Mucosa of stomach (tissue), 1 donor: ENCODE measurements around the gene NEK7.

Experiments
- H3K27me3 ChIP-seq: one replicate; pipeline ENCODE4 v1.7.0; 2013; ENCODE audit warnings: mild to moderate bottlenecking, low read length; ENCODE audit not compliant: control insufficient read depth, insufficient read depth
- H3K36me3 ChIP-seq: one replicate; pipeline ENCODE4 v1.7.0; 2013; ENCODE audit warnings: low read length; ENCODE audit not compliant: control insufficient read depth, insufficient read depth
- H3K4me1 ChIP-seq: one replicate; pipeline ENCODE4 v1.7.0; 2013; ENCODE audit warnings: mild to moderate bottlenecking, low read length; ENCODE audit not compliant: control insufficient read depth, insufficient read depth
- H3K4me3 ChIP-seq: one replicate; pipeline ENCODE4 v1.7.0; 2013; ENCODE audit warnings: low read length
- H3K9ac ChIP-seq: one replicate; pipeline ENCODE4 v1.7.0; 2013; ENCODE audit warnings: mild to moderate bottlenecking, low read length, moderate library complexity
- H3K9me3 ChIP-seq: one replicate; pipeline ENCODE4 v1.7.0; 2013; ENCODE audit warnings: mild to moderate bottlenecking, low read length, moderate library complexity; ENCODE audit not compliant: control insufficient read depth
- donor health status: Pancreatic carcinoma.

The NEK7 gene

DNA sequence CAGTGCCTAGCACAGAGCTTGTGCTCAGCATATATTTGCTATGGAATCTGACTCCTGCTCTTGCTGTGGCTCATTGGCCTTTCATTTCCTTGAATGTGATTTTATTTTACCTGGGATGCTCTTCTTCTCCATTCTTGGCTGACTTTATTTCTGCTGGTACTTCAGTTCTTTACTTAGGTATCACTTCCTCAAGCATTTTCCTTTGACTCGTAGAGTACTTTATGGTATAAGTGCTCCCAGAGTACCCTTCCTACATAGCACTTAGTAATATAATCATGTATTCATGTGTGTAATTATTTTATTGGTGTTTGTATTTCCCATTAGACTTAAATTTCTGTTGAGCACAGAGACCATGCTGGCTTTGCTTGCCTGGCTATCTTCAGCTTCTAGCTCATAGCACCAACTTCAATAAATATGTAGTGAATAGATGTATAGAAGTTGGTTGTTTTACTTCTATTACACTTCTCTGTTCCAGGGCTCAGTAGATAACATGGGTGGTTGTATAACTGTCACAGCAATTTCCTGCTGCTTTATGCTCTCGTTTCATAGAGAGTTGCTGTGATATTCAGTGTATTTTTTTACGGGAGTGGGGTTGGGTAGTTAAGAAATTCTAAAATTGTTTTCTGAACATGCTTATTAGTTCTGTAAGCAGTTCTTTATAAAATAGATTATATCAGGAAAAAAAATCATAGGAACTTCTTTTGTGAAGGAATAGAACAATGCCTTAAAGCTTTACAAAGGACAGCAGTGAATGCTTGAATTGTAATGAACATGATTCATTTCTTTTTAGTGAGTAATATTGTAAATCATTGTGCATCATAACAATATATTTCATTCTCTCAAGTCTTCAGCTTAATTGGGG, 112.2 kb downstream of the NEK7 start:
- H3K27me3 ChIP-seq, result no peaks in the 10 kb centered on the region
- H3K4me1 ChIP-seq, result no peaks in the 10 kb centered on the region
- no peak overlapping the region for H3K4me3 ChIP-seq
- H3K36me3 ChIP-seq, result no peaks in the 10 kb centered on the region
- H3K9me3 ChIP-seq, result no peaks in the 10 kb centered on the region
- no peak overlapping the region for H3K9ac ChIP-seq

DNA sequence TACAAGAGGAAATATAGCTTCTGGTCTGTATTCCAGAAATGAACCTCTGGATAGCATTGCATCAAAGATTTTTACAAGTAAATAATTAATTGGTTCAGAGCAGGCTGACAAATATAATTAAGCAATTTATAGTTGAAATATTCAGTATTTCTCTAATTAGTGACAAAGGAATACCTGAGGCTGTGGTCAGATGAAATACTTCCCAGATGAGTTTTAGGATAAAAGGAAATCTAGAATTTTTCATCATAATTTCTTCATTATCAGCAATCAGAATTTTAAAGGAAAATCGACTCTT, 112.8 kb downstream of the NEK7 start:
- no peaks in the 10 kb centered on the region for H3K9me3 ChIP-seq
- H3K4me3 ChIP-seq, result no peak overlapping the region
- no peak overlapping the region for H3K9ac ChIP-seq
- H3K27me3 ChIP-seq, result no peaks in the 10 kb centered on the region
- H3K36me3 ChIP-seq, result no peaks in the 10 kb centered on the region
- no peaks in the 10 kb centered on the region for H3K4me1 ChIP-seq

DNA sequence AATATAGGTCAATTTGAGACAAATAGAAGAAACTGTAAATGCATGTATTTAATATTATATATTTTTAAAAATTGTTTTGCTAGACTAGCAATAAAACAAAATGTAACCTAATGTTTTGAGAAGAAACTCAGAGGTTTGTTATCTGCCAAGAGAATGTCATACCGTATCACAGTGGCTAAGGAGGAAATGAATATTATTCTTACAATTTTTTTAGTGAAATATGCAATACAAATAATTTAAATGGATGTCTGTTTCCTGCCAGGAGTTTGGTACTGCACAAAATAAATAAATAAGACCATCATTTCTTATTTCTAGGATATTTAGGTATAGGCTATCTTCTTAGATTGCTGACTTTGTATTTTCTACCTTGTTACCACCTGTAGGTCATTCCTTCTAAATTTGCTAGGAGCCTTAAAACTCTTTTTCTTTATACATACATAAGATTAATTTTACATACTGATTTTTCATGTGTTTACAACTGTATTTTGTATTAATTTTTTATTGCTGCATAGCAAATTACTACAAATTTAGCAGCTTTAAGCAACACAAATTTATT, 113.6 kb downstream of the NEK7 start:
- Histone ChIP-seq H3K27me3 (no peaks in the 10 kb centered on the region), H3K36me3 (no peaks in the 10 kb centered on the region), H3K9ac (no peak overlapping the region), H3K4me1 (no peaks in the 10 kb centered on the region), H3K9me3 (no peaks in the 10 kb centered on the region), H3K4me3 (no peak overlapping the region)

DNA sequence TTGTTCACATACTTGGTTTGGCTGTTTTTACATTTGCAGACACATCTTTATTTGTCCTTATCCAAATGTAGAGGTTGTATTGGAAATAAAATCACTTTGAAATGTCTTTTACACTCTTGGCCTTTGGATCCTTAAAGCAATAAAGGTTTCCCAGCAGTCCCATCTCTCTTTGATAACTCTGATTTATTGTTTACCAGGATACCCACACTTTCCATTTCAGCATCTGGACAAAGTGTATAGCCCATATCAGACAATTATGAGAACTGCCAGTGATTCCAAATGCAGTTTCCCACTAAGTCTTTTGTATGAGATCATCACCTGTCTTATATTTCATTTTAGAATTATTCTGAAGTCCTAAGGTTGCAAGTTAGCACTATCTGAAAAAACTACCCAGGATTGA, 114.7 kb downstream of the NEK7 start:
- Histone ChIP-seq H3K27me3 (no peaks in the 10 kb centered on the region), H3K9ac (no peak overlapping the region), H3K4me1 (no peaks in the 10 kb centered on the region), H3K9me3 (no peaks in the 10 kb centered on the region), H3K36me3 (no peaks in the 10 kb centered on the region), H3K4me3 (no peak overlapping the region)

DNA sequence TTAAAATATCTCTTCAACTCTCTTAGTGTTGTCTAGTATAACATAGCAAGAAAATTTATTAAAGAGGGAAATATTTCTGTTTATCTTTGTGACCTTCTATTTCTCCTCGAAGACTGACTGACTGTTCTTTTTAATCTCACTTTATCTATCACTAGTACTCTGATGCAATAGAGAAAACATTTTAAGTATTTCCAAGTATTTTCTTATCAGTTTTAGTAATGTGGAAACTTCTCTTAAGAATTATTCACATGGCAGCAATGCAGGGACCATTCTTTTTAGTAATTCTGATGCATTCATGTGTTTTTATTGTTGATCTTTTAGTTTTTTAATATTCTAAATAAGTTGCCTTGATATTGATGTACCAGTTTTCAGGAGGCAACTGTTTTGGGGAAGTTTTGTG, 115.7 kb downstream of the NEK7 start:
- no peaks in the 10 kb centered on the region for H3K36me3 ChIP-seq
- no peak overlapping the region for H3K4me3 ChIP-seq
- H3K9ac ChIP-seq, result no peak overlapping the region
- no peaks in the 10 kb centered on the region for H3K9me3 ChIP-seq
- no peaks in the 10 kb centered on the region for H3K27me3 ChIP-seq
- H3K4me1 ChIP-seq, result no peaks in the 10 kb centered on the region

DNA sequence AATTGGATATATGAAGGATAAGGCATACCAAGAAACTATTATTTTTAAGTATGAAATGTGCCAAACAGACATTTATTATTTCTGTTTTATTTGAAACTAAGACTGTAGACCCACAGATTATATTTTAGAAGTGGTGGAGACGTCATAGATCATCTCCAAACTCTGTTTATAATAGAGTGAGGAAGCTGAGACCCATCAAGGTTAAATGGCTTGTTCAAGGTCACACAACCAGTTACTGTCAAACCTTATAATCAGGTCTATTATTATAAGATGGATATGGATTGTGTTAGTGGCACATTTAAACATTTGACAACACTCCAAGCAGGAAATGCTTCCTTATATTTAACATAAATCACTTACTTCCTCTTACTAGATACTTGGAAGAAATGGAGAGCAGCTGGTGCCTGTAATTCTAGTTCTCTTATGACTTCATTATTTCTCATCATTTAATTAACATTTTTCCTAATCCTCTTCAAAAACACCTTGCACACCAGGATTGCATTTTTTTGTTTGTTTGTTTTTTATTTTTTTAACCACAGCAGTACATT, 117.0 kb downstream of the NEK7 start:
- Histone ChIP-seq H3K9me3 (no peaks in the 10 kb centered on the region), H3K36me3 (no peaks in the 10 kb centered on the region), H3K4me3 (no peak overlapping the region), H3K4me1 (no peaks in the 10 kb centered on the region), H3K27me3 (no peaks in the 10 kb centered on the region), H3K9ac (no peak overlapping the region)

DNA sequence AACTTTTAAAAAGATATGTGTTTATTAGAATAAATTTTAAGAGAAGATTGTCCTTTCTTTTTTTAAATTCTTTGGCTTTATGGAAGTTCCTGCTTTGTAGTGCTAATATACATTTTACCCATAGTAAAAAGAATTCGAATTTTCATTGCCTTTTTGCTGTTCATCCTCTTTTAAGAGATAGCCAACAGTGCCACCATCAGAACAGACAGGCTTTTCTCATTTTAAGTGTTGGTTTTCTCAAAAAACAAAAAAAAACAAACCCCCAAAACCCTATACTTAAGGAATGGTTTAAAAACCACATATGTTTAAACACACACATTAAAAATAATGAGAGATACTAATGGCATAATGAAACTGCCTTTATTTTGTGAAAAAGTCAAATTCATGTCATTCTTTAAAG, 118.8 kb downstream of the NEK7 start:
- Histone ChIP-seq H3K36me3 (peaks cover 5% of the 10 kb centered on the region), H3K27me3 (no peaks in the 10 kb centered on the region), H3K4me3 (no peak overlapping the region), H3K9ac (no peak overlapping the region), H3K4me1 (no peaks in the 10 kb centered on the region), H3K9me3 (no peaks in the 10 kb centered on the region)

DNA sequence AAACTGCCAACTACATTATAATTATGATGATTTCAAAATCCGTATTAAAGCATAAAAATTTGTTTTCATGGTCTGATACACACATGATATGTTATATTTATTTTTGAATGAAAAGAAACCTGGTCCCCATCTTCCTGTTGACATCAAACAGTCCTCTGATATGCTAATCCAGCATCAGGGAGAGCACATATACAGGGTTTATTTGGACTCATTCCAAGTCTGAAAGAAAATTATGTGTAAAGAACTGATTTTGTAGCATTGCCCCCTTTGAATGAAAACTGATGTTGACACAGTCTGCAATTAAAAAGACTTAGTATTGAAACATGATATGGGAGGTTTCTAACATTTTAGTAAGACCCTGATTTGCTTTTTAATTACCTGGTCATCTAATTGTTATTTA, 119.4 kb downstream of the NEK7 start:
- Histone ChIP-seq H3K4me1 (no peaks in the 10 kb centered on the region), H3K9ac (no peak overlapping the region)

DNA sequence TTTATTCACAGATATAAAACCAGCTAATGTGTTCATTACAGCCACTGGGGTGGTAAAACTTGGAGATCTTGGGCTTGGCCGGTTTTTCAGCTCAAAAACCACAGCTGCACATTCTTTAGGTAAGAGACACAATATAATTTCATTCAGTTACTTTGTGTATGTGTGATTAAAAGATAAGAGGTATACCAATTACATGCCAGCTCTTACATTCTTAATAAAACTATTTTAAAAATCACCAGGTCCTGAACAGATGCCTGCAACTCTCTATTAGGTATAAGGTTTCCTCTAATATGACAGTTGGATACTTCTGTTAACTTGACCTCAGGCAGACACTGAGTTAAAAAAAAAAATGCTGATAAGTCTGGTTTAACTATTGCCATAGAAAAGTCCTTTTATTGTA, 122.1 kb downstream of the NEK7 start:
- peaks cover 3% of the 10 kb centered on the region for H3K4me1 ChIP-seq
- H3K9ac ChIP-seq, result no peak overlapping the region
- H3K27me3 ChIP-seq, result no peaks in the 10 kb centered on the region
- no peak overlapping the region for H3K4me3 ChIP-seq
- H3K9me3 ChIP-seq, result no peaks in the 10 kb centered on the region
- H3K36me3 ChIP-seq, result peaks cover 5% of the 10 kb centered on the region

More for the DNA sequence above, 119.4 kb downstream of the NEK7 start:
- Histone ChIP-seq H3K27me3 (no peaks in the 10 kb centered on the region), H3K9me3 (no peaks in the 10 kb centered on the region), H3K4me3 (no peak overlapping the region), H3K36me3 (peaks cover 5% of the 10 kb centered on the region)

DNA sequence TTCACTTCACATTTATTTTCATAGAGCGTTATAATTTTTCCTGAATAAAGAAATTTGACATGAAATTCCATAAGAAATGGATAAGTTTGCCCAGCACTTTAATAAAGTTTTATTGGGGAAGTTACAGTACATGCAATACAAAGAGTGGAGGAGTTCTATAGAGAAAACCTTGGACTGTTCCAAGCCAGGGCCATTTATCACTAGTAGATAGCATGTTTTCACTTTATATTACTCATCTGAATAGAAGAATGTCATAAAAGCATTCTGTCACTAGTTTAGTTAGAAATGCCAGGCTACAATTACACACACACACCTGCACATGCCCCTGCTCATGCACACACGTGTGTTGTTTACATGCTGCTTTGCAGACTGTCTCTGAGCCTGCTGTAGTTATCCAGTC, 123.3 kb downstream of the NEK7 start:
- no peaks in the 10 kb centered on the region for H3K9me3 ChIP-seq
- H3K36me3 ChIP-seq, result peaks cover 5% of the 10 kb centered on the region
- no peak overlapping the region for H3K9ac ChIP-seq
- no peak overlapping the region for H3K4me3 ChIP-seq
- H3K4me1 ChIP-seq, result peaks cover 9% of the 10 kb centered on the region
- no peaks in the 10 kb centered on the region for H3K27me3 ChIP-seq

DNA sequence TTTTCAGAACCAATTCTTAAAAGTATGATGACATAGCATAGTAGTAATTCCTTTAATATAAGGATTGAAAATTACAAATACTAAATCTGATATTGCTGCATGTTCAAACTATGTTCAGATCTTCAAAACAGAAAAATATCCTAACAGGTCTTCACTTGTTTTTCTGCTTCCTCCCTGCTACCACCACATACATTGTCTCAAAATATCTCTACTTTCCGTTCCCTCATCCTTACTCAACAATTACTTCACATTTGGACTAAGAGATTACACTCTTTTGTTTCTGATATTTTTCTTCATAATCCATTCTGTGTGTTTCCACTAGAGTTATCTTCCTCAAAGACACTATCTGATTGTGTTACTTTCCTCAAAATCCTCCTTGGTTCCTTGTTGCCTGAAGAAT, 125.1 kb downstream of the NEK7 start:
- H3K4me1 ChIP-seq, result peaks cover 9% of the 10 kb centered on the region
- H3K9ac ChIP-seq, result no peak overlapping the region
- H3K36me3 ChIP-seq, result peaks cover 5% of the 10 kb centered on the region
- H3K4me3 ChIP-seq, result no peak overlapping the region
- no peaks in the 10 kb centered on the region for H3K27me3 ChIP-seq
- H3K9me3 ChIP-seq, result no peaks in the 10 kb centered on the region

DNA sequence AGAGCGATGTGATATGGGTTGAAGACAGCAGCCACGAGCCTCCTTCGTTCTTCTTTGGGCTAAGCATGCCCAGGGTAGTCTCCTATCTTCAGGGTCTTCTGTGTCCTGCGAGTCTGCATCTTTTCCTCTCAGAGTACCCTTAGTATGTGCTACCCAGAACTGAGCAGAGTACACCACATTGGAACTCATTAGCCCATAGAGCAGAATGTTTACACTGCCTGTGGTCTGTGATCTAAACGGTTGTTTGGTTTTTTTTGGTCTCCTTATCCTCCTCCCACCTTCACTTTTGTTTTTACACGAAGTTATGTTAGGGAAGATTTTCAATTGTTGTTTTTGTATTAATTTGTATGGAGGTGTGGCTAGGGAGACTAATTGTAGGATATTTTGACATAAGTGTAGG, 126.4 kb downstream of the NEK7 start:
- H3K4me3 ChIP-seq, result no peak overlapping the region

More for the DNA sequence above, 126.4 kb downstream of the NEK7 start:
- H3K36me3 ChIP-seq, result peaks cover 5% of the 10 kb centered on the region
- no peaks in the 10 kb centered on the region for H3K9me3 ChIP-seq
- H3K9ac ChIP-seq, result no peak overlapping the region
- H3K4me1 ChIP-seq, result peaks cover 9% of the 10 kb centered on the region
- no peaks in the 10 kb centered on the region for H3K27me3 ChIP-seq
